ENCODE measurements around the gene RIN3. TPM values are rescaled to one million over a fixed set of nuclear protein-coding genes. Genes with fewer than 3 reads are reported as not detected.
A peak's percentile ranks its signal among the peaks of the same experiment; 100 is the strongest.
"Not testable (repeated sequence)": the region's sequence is repeated elsewhere in the genome, so short reads cannot be mapped to it uniquely, and the experiment has no call there.

RIN3 gene
- polyA plus RNA-seq, 1 donor: 15.6 TPM

DNA sequence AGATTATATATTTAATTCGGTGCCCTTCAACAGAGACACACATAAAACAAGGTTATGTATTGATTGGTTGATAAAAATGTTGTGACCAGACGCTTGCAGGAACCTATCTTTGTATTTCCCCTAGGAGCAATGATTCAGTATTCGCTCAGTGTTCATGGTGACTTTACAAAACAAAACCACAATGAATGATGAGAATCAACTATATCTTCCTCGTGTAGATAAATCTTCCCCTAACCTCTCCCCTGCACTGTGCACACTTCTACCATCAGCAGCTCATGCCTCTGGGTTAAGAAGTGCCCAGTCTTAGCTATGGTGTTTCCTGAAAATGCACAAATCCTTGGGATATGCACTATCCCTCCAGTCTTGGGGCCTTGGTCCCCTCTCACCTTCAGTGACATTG is 16.3 kb downstream of the RIN3 start:
- H3K27ac ChIP-seq (ENCODE audit: low read length): no peak overlapping the region
- no peak overlapping the region for H3K4me3 ChIP-seq (ENCODE audit: low read length)
- H3K4me1 ChIP-seq (ENCODE audit: control insufficient read depth, insufficient read depth, low read length): no peaks in the 10 kb centered on the region
- WGBS (ENCODE audit: insufficient coverage, low lambda C conversion rate): no CpG with 5 or more reads among the region's 4 CpGs
- no peaks in the 10 kb centered on the region for H3K36me3 ChIP-seq (ENCODE audit: control insufficient read depth, insufficient read depth, low read length)
- no peaks in the 10 kb centered on the region for H3K9me3 ChIP-seq (ENCODE audit: control insufficient read depth, low read depth, low read length)
- no peaks in the 10 kb centered on the region for H3K27me3 ChIP-seq (ENCODE audit: control insufficient read depth, insufficient read depth, low read length)
- no peak for DNase-seq

DNA sequence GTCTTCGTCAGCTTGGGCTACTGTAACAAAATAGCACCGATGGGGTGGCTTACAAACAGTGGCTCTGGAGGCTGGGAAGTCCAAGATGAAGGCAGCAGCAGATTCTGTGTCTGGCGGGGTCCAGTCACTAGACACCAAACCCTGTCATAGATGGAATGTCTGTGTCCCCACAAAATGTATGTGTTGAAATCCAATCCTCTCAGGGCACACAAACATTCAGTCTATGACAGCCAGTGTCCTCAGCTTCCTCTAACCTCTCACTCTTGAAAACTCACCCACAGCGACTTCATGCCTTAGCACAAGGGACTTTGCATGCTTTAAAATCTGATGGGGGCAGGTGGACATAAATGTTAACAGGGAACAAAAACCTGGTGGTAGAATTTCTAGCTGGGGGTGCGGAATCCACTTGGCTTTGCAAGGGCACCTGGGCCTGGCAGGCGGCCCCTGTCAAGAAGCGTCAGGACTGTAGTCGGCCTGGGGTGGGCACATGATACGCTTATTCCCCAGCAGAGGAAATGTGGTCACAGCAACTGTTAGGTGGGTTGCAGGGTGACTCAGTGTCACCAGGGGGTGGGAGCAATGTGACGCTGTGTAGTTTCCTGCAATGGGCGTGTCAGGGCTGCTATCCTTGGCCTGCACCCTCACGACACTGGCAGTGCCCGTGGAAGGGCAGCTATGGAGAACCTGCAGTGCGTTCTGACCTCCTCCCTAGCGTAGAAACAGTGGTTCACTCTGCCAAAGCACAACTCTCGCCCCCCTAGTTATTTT is 17.7 kb downstream of the RIN3 start:
- DNase-seq: no peak
- Histone ChIP-seq H3K4me1 (ENCODE audit: control insufficient read depth, insufficient read depth, low read length) (peaks cover 4% of the 10 kb centered on the region), H3K9me3 (ENCODE audit: control insufficient read depth, low read depth, low read length) (no peaks in the 10 kb centered on the region), H3K27me3 (ENCODE audit: control insufficient read depth, insufficient read depth, low read length) (no peaks in the 10 kb centered on the region), H3K36me3 (ENCODE audit: control insufficient read depth, insufficient read depth, low read length) (no peaks in the 10 kb centered on the region), H3K27ac (ENCODE audit: low read length) (no peak overlapping the region), H3K4me3 (ENCODE audit: low read length) (no peak overlapping the region)
- WGBS (ENCODE audit: insufficient coverage, low lambda C conversion rate): no CpG with 5 or more reads among the region's 16 CpGs

DNA sequence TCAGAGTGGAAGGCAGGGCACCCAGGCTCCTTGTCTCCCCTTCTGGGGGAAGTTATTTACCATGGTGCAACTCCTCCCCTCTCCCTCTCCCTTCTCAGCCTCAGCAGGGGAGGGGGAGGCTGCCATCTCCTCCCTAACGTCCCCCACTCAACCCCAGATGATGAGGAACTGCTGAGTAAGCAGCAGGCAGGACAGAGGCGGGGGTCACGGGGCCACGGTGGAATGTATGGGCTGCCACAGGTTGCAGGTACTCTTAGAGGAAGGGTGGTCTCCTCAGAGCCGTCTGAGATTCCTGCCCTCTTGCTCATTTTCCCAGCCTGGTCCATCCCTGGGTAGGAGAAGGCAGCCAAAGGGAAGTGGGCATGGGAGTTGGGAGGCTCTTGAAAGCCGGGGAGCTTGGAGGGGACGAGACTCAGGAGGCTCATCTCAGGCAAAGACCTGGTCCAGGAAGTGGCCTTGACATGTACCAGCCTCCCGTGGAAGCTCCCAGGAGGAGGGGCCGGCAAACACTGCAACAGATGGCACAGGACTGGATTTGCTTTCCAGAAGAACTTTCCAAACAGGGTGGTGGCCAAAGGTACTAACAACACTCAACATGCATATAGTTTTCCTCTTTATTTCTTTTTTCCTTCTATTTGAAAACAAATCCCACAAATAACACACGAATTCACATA is 19.0 kb downstream of the RIN3 start:
- no peak for DNase-seq
- peaks cover 4% of the 10 kb centered on the region for H3K4me1 ChIP-seq (ENCODE audit: control insufficient read depth, insufficient read depth, low read length)
- H3K36me3 ChIP-seq (ENCODE audit: control insufficient read depth, insufficient read depth, low read length): no peaks in the 10 kb centered on the region
- H3K9me3 ChIP-seq (ENCODE audit: control insufficient read depth, low read depth, low read length): no peaks in the 10 kb centered on the region
- H3K27ac ChIP-seq (ENCODE audit: low read length): no peak overlapping the region
- WGBS (ENCODE audit: insufficient coverage, low lambda C conversion rate): 80% methylated on average over 1 of the region's 10 CpGs
- H3K4me3 ChIP-seq (ENCODE audit: low read length): no peak overlapping the region
- H3K27me3 ChIP-seq (ENCODE audit: control insufficient read depth, insufficient read depth, low read length): no peaks in the 10 kb centered on the region

DNA sequence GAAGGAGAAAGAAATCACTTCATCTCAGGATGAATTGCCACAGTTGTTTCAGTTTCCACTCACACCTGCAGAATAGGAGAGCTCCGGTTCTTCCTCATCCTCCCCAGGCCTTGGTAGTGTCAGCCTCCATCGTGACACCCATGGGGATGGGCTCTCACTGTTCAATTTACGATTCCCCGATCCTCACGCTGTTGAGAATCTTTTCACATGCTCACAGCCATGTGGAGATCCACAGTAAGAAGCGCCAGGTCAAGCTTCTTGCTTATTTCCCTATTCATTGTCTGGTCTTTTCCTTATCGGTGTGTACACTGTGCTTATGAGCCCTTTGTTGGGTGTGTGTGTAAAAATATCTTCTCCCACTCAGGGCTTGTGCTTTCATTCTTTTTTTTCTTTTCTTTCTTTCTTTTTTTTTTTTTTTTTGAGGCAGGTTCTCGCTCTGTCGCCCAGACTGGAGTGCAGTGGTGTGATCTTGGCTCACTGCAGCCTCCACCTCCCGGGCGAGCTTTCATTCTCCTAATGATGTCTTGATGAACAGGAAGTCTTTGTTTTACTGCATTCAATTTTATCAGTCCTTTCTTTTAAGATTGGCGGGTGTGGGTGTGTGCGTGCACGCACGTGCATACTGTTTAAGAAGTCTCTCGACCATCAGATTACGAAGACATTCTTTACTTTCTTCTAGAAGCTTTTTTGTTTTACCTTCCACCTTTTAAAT is 21.5 kb downstream of the RIN3 start:
- DNase-seq: peak in 1 of 2 donors; percentile 69
- 30% methylated on average over 2 of the region's 17 CpGs for WGBS (ENCODE audit: insufficient coverage, low lambda C conversion rate)
- H3K27ac ChIP-seq (ENCODE audit: low read length): no peak overlapping the region

DNA sequence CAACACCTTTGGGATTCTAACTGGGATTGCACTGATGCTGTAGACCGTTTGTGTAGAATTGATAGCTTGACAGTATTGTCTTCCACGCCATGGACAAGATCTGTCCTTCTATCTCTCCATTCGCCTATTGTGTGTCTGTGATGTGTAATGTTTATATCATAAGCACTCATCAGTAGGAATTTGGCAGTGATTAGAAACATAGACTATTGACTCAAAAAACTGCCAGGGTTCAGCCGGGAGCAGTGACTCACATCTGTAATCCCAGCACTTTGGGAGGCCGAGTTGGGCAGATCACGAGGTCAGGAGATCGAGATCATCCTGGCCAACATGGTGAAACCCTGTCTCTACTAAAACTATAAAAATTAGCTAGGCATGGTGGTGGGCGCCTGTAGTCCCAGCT is 22.6 kb downstream of the RIN3 start:
- H3K4me1 ChIP-seq (ENCODE audit: control insufficient read depth, insufficient read depth, low read length): peaks cover 30% of the 10 kb centered on the region
- not testable (repeated sequence) for H3K27ac ChIP-seq (ENCODE audit: low read length)

More for the DNA sequence above, 21.5 kb downstream of the RIN3 start:
- Histone ChIP-seq H3K9me3 (ENCODE audit: control insufficient read depth, low read depth, low read length) (no peaks in the 10 kb centered on the region), H3K27me3 (ENCODE audit: control insufficient read depth, insufficient read depth, low read length) (no peaks in the 10 kb centered on the region), H3K4me1 (ENCODE audit: control insufficient read depth, insufficient read depth, low read length) (peaks cover 24% of the 10 kb centered on the region), H3K36me3 (ENCODE audit: control insufficient read depth, insufficient read depth, low read length) (no peaks in the 10 kb centered on the region), H3K4me3 (ENCODE audit: low read length) (no peak overlapping the region)

DNA sequence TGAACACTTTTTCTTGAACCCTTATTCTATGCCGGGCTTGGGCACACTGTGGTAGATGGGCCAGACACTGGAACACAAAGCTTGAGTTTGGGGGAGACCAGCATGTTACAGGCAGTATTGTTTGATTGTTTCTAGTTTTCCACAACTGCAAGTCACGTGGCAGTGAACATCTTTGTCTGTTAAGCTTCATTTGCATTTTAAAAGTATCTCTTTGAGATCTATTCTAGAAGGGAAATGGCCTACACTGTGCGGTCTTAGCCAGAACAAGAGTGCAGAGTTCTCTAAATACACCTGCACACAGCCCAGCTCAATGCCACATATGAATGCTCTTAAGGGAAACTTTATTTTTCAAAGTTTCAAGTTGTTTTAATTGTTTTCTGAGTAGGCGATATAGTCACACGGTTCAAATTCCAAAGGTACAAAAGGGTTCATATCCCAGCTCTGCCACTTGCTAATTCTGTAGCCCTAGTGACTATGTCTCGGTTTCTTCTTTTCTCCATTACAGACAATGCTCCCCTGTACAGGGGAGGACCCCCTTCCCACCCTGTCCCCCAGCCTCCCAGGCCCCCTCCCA is 24.9 kb downstream of the RIN3 start:
- H3K4me1 ChIP-seq (ENCODE audit: control insufficient read depth, insufficient read depth, low read length): peaks cover 30% of the 10 kb centered on the region
- WGBS (ENCODE audit: insufficient coverage, low lambda C conversion rate): 17% methylated on average over 1 of the region's 6 CpGs
- DNase-seq: peak in 1 of 2 donors; percentile 73
- no peaks in the 10 kb centered on the region for H3K27me3 ChIP-seq (ENCODE audit: control insufficient read depth, insufficient read depth, low read length)
- no peaks in the 10 kb centered on the region for H3K36me3 ChIP-seq (ENCODE audit: control insufficient read depth, insufficient read depth, low read length)
- no peaks in the 10 kb centered on the region for H3K9me3 ChIP-seq (ENCODE audit: control insufficient read depth, low read depth, low read length)
- H3K27ac ChIP-seq (ENCODE audit: low read length): peak overlapping the region; percentile 62
- no peak overlapping the region for H3K4me3 ChIP-seq (ENCODE audit: low read length)

More for the DNA sequence above, 22.6 kb downstream of the RIN3 start:
- H3K36me3 ChIP-seq (ENCODE audit: control insufficient read depth, insufficient read depth, low read length); H3K27me3 ChIP-seq (ENCODE audit: control insufficient read depth, insufficient read depth, low read length); H3K4me3 ChIP-seq (ENCODE audit: low read length); H3K9me3 ChIP-seq (ENCODE audit: control insufficient read depth, low read depth, low read length); DNase-seq: not testable (repeated sequence)
- WGBS (ENCODE audit: insufficient coverage, low lambda C conversion rate): no CpG with 5 or more reads among the region's 8 CpGs

DNA sequence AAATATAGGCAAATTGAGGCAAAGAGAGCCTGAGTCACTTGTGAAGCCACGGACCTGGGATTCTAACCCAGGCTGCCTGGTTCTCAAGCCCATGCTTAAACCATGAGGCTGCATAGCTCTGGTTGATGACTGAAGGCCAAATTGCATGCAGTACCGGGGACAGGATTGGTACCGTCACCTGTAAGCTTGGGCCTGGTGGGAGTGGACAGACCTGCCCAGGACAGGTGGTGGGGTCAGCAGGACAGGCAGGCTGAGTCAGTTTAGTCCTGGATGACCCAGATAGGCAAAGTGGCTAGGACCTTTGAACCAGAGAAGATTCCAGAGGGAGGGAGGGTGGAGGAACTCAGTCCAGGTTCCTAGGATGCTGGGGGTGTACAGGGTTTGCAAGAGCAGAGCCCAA is 25.8 kb downstream of the RIN3 start:
- Histone ChIP-seq H3K4me3 (ENCODE audit: low read length) (no peak overlapping the region), H3K36me3 (ENCODE audit: control insufficient read depth, insufficient read depth, low read length) (no peaks in the 10 kb centered on the region), H3K4me1 (ENCODE audit: control insufficient read depth, insufficient read depth, low read length) (peaks cover 30% of the 10 kb centered on the region), H3K9me3 (ENCODE audit: control insufficient read depth, low read depth, low read length) (no peaks in the 10 kb centered on the region), H3K27me3 (ENCODE audit: control insufficient read depth, insufficient read depth, low read length) (no peaks in the 10 kb centered on the region), H3K27ac (ENCODE audit: low read length) (peak overlapping the region; percentile 62)
- WGBS (ENCODE audit: insufficient coverage, low lambda C conversion rate): no CpG with 5 or more reads among the region's 3 CpGs
- no peak for DNase-seq

DNA sequence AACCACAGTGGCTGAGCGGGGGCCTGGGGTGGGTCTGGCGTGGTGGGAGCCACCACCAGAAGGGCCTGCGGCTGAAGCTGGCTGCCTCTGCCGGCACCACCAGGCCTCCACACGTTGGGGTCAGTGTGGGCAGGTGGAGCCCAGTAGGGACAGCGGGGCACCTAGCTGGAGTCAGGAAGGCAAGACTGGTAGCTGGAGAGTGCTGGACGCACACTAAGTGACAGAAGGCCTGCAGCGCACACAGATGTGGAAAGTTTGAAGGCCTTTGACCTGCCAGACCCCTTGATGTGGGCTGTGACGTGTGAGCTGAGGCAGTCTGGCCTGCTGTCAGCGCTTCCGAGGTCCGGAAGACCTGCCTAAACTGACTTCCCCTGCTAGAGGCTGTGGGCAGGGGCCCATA is 26.3 kb downstream of the RIN3 start:
- 100% methylated on average over 2 of the region's 12 CpGs for WGBS (ENCODE audit: insufficient coverage, low lambda C conversion rate)
- Histone ChIP-seq H3K27me3 (ENCODE audit: control insufficient read depth, insufficient read depth, low read length) (no peaks in the 10 kb centered on the region), H3K4me3 (ENCODE audit: low read length) (no peak overlapping the region), H3K36me3 (ENCODE audit: control insufficient read depth, insufficient read depth, low read length) (no peaks in the 10 kb centered on the region), H3K9me3 (ENCODE audit: control insufficient read depth, low read depth, low read length) (no peaks in the 10 kb centered on the region), H3K4me1 (ENCODE audit: control insufficient read depth, insufficient read depth, low read length) (peaks cover 30% of the 10 kb centered on the region), H3K27ac (ENCODE audit: low read length) (peak overlapping the region; percentile 62)
- no peak for DNase-seq

DNA sequence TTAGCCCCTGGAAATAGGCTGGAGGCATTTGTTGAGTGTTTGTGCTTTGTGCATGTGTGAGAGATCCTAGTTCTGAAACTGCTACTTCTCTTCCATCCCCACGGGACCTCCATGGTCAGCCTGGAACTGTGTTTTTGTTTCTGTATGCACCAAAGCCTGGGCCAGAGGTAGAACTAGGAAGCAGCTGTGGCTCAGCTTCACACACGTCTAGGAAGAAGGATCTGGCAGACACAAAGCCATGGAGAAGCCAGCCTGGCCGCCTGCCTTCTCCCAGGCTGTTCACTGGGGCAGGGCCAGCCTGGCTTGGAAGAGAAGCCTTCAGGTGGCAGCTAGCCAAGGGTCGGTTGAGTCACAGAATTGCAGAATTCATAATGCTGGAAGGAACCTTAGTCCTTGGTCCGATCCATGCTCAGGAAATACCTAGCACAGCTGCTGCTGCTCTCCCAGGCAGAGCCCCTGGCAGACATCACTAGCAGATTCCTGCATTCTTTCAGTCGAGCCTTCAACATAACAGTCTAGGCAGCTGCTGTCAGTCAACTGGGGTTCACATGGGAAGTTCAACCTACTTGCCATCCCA is 27.0 kb downstream of the RIN3 start:
- H3K4me1 ChIP-seq (ENCODE audit: control insufficient read depth, insufficient read depth, low read length): peaks cover 30% of the 10 kb centered on the region
- H3K27me3 ChIP-seq (ENCODE audit: control insufficient read depth, insufficient read depth, low read length): no peaks in the 10 kb centered on the region
- no peaks in the 10 kb centered on the region for H3K9me3 ChIP-seq (ENCODE audit: control insufficient read depth, low read depth, low read length)
- no CpG with 5 or more reads among the region's 6 CpGs for WGBS (ENCODE audit: insufficient coverage, low lambda C conversion rate)
- peak overlapping the region; percentile 55 for H3K27ac ChIP-seq (ENCODE audit: low read length)
- no peak overlapping the region for H3K4me3 ChIP-seq (ENCODE audit: low read length)
- no peaks in the 10 kb centered on the region for H3K36me3 ChIP-seq (ENCODE audit: control insufficient read depth, insufficient read depth, low read length)
- DNase-seq: peak; percentile 67 to 80
